Fibroblast of peridontal ligament (primary cell): Measurements from ENCODE around the gene FTO.
"Not testable (repeated sequence)": the region's sequence is repeated elsewhere in the genome, so short reads cannot be mapped to it uniquely, and the experiment has no call there.

Experiments
- DNase-seq: peaks from one replicate; pipeline ENCODE4 v3.0.0-alpha.2; 2010; ENCODE audit errors: extremely low read depth

Gene FTO

GRCh38 chr16:53821957-53822625, 118.1 kb downstream of the FTO start:
- peak; percentile 83 for DNase-seq

- DNase-seq = no peak
These were observed 119.1 kb downstream of the FTO start for GRCh38 chr16:53822936-53823529.

- no peak for DNase-seq
These were observed 122.7 kb downstream of the FTO start for GRCh38 chr16:53826658-53827057.

GRCh38 chr16:53827741-53828140, 123.8 kb downstream of the FTO start:
- DNase-seq = no peak

- no peak for DNase-seq
These were observed 125.3 kb downstream of the FTO start for GRCh38 chr16:53829186-53829747.

GRCh38 chr16:53832896-53833544, 129.1 kb downstream of the FTO start:
- no peak for DNase-seq

GRCh38 chr16:53836142-53836541, 132.2 kb downstream of the FTO start:
- no peak for DNase-seq

GRCh38 chr16:53836680-53837079, 132.7 kb downstream of the FTO start:
- no peak for DNase-seq

GRCh38 chr16:53837426-53837825, 133.5 kb downstream of the FTO start:
- peak; percentile 63 for DNase-seq

GRCh38 chr16:53839150-53839549, 135.2 kb downstream of the FTO start:
- no peak for DNase-seq

GRCh38 chr16:53840456-53840855, 136.5 kb downstream of the FTO start:
- no peak for DNase-seq

- no peak for DNase-seq
These were observed 137.9 kb downstream of the FTO start for GRCh38 chr16:53841884-53842283.

GRCh38 chr16:53843084-53843483, 139.1 kb downstream of the FTO start:
- no peak for DNase-seq

- DNase-seq = no peak
These were observed 140.8 kb downstream of the FTO start for GRCh38 chr16:53844804-53845203.

GRCh38 chr16:53846549-53846948, 142.6 kb downstream of the FTO start:
- not testable (repeated sequence) for DNase-seq

- DNase-seq = no peak
These were observed 143.0 kb downstream of the FTO start for GRCh38 chr16:53846971-53847370.

- no peak for DNase-seq
These were observed 144.5 kb downstream of the FTO start for GRCh38 chr16:53848277-53848942.

- no peak for DNase-seq
These were observed 145.0 kb downstream of the FTO start for GRCh38 chr16:53848950-53849349.

- no peak for DNase-seq
These were observed 145.6 kb downstream of the FTO start for GRCh38 chr16:53849585-53849984.

- no peak for DNase-seq
These were observed 146.0 kb downstream of the FTO start for GRCh38 chr16:53849994-53850393.

GRCh38 chr16:53852678-53853077, 148.7 kb downstream of the FTO start:
- no peak for DNase-seq

GRCh38 chr16:53855056-53855455, 151.1 kb downstream of the FTO start:
- DNase-seq = no peak
